CD4-positive, alpha-beta memory T cell (primary cell): ENCODE results near the gene CX3CL1. TPM values are rescaled to one million over a fixed set of nuclear protein-coding genes. Genes with fewer than 3 reads are reported as not detected.

Experiments
- CTCF ChIA-PET: fragments of 350-600 bp; sonication (Branson Sonifier 250); formaldehyde crosslinking; loops from one replicate; lab custom pipeline; 2021; ENCODE audit warnings: inconsistent platforms; ENCODE audit not compliant: partially characterized antibody; lab: Charles Lee
- POLR2A ChIA-PET: fragments of 350-600 bp; sonication (Branson Sonifier 250); formaldehyde crosslinking; loops from one replicate; lab custom pipeline; 2021; ENCODE audit not compliant: partially characterized antibody; lab: Charles Lee
- DNase-seq, 5 donors: peaks; one replicate each; pipeline versions ENCODE4 v3.0.0 to v3.0.0-alpha.2; 2020 to 2022; ENCODE audit warnings: mixed read lengths in 1 of 5
- H3K27ac ChIP-seq: one replicate; pipeline ENCODE4 v1.7.0; 2013; ENCODE audit warnings: low read depth, low read length
- H3K27me3 ChIP-seq: 2 replicates; pipeline ENCODE4 v1.7.0; 2013; ENCODE audit warnings: mild to moderate bottlenecking, low read length, moderate library complexity; ENCODE audit not compliant: insufficient read depth
- H3K36me3 ChIP-seq: 2 replicates; pipeline ENCODE4 v1.7.0; 2013; ENCODE audit warnings: mild to moderate bottlenecking, low read length, moderate library complexity; ENCODE audit not compliant: insufficient read depth
- H3K4me1 ChIP-seq: 2 replicates; pipeline ENCODE4 v1.7.0; 2013; ENCODE audit warnings: mild to moderate bottlenecking, low read length, moderate library complexity; ENCODE audit not compliant: insufficient read depth
- H3K4me3 ChIP-seq, 2 donors: one replicate each; pipeline ENCODE4 v1.7.0; 2013; ENCODE audit warnings: low read length in 2 of 2, mild to moderate bottlenecking in 1 of 2
- H3K9me3 ChIP-seq, 2 donors: one replicate each; pipeline ENCODE4 v1.7.0; 2013; ENCODE audit warnings: low read length in 2 of 2, control low read depth in 1 of 2; ENCODE audit not compliant: control insufficient read depth in 1 of 2
- H3K27ac Mint-ChIP-seq, 7 donors: one replicate each; pipeline ENCODE4 v1.8.0; 2020 to 2021; ENCODE audit warnings: mixed read lengths in 7 of 7, mild to moderate bottlenecking in 6 of 7, inconsistent platforms in 3 of 7, moderate library complexity in 3 of 7
- H3K27me3 Mint-ChIP-seq, 2 donors: one replicate each; pipeline ENCODE4 v1.8.0; 2020 to 2021; ENCODE audit warnings: mixed read lengths in 2 of 2
- H3K36me3 Mint-ChIP-seq, 2 donors: one replicate each; pipeline ENCODE4 v1.8.0; 2020 to 2021; ENCODE audit warnings: mixed read lengths in 2 of 2, inconsistent platforms in 1 of 2, mild to moderate bottlenecking in 1 of 2
- H3K4me1 Mint-ChIP-seq, 4 donors: one replicate each; pipeline ENCODE4 v1.8.0; 2020 to 2021; ENCODE audit warnings: mixed read lengths in 4 of 4, mild to moderate bottlenecking in 1 of 4
- H3K4me3 Mint-ChIP-seq, 8 donors: one replicate each; pipeline ENCODE4 v1.8.0; 2020 to 2021; ENCODE audit warnings: mixed read lengths in 8 of 8, mild to moderate bottlenecking in 7 of 8, moderate library complexity in 6 of 8, inconsistent platforms in 3 of 8
- H3K9me3 Mint-ChIP-seq, 8 donors: one replicate each; pipeline ENCODE4 v1.8.0; 2020 to 2021; ENCODE audit warnings: mixed read lengths in 8 of 8, mild to moderate bottlenecking in 5 of 8, inconsistent platforms in 3 of 8, moderate library complexity in 1 of 8
- intact Hi-C: fragments of 100-400 bp; cut with micrococcal nuclease; formaldehyde crosslinking; loops from one replicate; pipeline ENCODE4 v1.15.1; 2023
- polyA plus RNA-seq, 2 donors: library from polyadenylated mRNA; unstranded; fragments of 300-500 nt; fragmentation: Illumina TruSeq; gene quantifications; one replicate each; pipeline ENCODE4 v1.2.3, GENCODE V29; 2021
- total RNA-seq, 2 experiments: library from RNA; stranded (reverse); gene quantifications; one replicate each; pipeline ENCODE4 v1.2.3, GENCODE V29; 2021

The CX3CL1 gene
- total and polyA plus RNA-seq, 4 experiments from 2014 or later, result not detected

- no peaks in the 10 kb centered on the region for H3K4me1 ChIP-seq
- intact Hi-C loops, result no loop called here
- Mint-ChIP-seq H3K4me1 (peaks cover 0 to 6% (median 2%) of the 10 kb centered on the region in 4 donors), H3K9me3 (peaks cover 0 to 2% (median 0%) of the 10 kb centered on the region in 8 donors), H3K4me3 (no peak overlapping the region), H3K36me3 (no peaks in the 10 kb centered on the region), H3K27ac (peak overlapping the region in 2 of 7 donors; percentile 19 to 42), H3K27me3 (peaks cover 0 to 2% of the 10 kb centered on the region in 2 donors)
- H3K4me3 ChIP-seq, result no peak overlapping the region
- H3K36me3 ChIP-seq, result no peaks in the 10 kb centered on the region
- POLR2A ChIA-PET, result no interaction called here
- DNase-seq, result no peak
- H3K27ac ChIP-seq, result no peak overlapping the region
- H3K27me3 ChIP-seq, result no peaks in the 10 kb centered on the region
- no peaks in the 10 kb centered on the region for H3K9me3 ChIP-seq
- CTCF ChIA-PET, result interaction anchor here (0.7 kb wide), 1 partner anchor 12 kb away, joined by 3 read pairs; no protein-coding TSS in a partner anchor
Observed at GRCh38 chr16:57377080-57377841, 5.0 kb downstream of the CX3CL1 start.

- Histone ChIP-seq H3K4me1 (no peaks in the 10 kb centered on the region), H3K4me3 (no peak overlapping the region), H3K27me3 (no peaks in the 10 kb centered on the region), H3K27ac (no peak overlapping the region), H3K9me3 (no peaks in the 10 kb centered on the region), H3K36me3 (no peaks in the 10 kb centered on the region)
- Mint-ChIP-seq H3K4me1 (peaks cover 0 to 6% (median 2%) of the 10 kb centered on the region in 4 donors), H3K36me3 (no peaks in the 10 kb centered on the region), H3K4me3 (no peak overlapping the region), H3K27me3 (no peaks in the 10 kb centered on the region), H3K9me3 (peaks cover 0 to 2% (median 0%) of the 10 kb centered on the region in 8 donors), H3K27ac (peak overlapping the region in 1 of 7 donors; percentile 7)
- POLR2A ChIA-PET, result no interaction called here
- intact Hi-C loops, result no loop called here
- no peak for DNase-seq
- CTCF ChIA-PET, result no interaction called here
Observed at GRCh38 chr16:57379579-57379978, 7.3 kb downstream of the CX3CL1 start.

- intact Hi-C loops, result no loop called here
- Mint-ChIP-seq H3K9me3 (peaks cover 0 to 2% (median 0%) of the 10 kb centered on the region in 8 donors), H3K4me1 (peaks cover 0 to 6% (median 2%) of the 10 kb centered on the region in 4 donors), H3K27me3 (no peaks in the 10 kb centered on the region), H3K36me3 (no peaks in the 10 kb centered on the region), H3K27ac (peak overlapping the region in 1 of 7 donors; percentile 19), H3K4me3 (no peak overlapping the region)
- Histone ChIP-seq H3K4me3 (no peak overlapping the region), H3K4me1 (no peaks in the 10 kb centered on the region), H3K36me3 (no peaks in the 10 kb centered on the region), H3K27me3 (no peaks in the 10 kb centered on the region), H3K9me3 (no peaks in the 10 kb centered on the region), H3K27ac (no peak overlapping the region)
- DNase-seq, result peak in 3 of 5 donors; percentile 3 to 6 (median 6)
- POLR2A ChIA-PET, result no interaction called here
- CTCF ChIA-PET, result no interaction called here
Observed at GRCh38 chr16:57380671-57381462, 8.6 kb downstream of the CX3CL1 start.

DNA sequence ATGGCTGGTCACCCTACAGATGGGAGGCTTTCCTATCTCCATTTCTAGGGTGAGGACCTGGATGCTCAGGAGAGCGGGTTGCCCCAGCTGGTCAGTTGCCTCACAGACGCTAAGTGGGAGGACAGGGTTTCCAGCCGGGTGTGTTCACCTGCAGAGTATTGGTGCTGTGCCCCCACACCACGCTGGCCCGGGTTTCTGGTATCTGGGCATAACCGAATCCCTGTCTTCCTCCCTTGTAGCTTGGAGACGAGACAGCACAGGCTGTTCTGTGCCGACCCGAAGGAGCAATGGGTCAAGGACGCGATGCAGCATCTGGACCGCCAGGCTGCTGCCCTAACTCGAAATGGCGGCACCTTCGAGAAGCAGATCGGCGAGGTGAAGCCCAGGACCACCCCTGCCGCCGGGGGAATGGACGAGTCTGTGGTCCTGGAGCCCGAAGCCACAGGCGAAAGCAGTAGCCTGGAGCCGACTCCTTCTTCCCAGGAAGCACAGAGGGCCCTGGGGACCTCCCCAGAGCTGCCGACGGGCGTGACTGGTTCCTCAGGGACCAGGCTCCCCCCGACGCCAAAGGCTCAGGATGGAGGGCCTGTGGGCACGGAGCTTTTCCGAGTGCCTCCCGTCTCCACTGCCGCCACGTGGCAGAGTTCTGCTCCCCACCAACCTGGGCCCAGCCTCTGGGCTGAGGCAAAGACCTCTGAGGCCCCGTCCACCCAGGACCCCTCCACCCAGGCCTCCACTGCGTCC is 9.7 kb downstream of the CX3CL1 start:
- no peak overlapping the region for H3K4me3 Mint-ChIP-seq
- Histone ChIP-seq H3K4me3 (no peak overlapping the region), H3K9me3 (no peaks in the 10 kb centered on the region), H3K4me1 (no peaks in the 10 kb centered on the region), H3K27ac (no peak overlapping the region), H3K36me3 (no peaks in the 10 kb centered on the region), H3K27me3 (no peaks in the 10 kb centered on the region)
- H3K27me3 Mint-ChIP-seq, result no peaks in the 10 kb centered on the region
- H3K4me1 Mint-ChIP-seq, result peaks cover 0 to 6% (median 2%) of the 10 kb centered on the region in 4 donors
- intact Hi-C loops, result no loop called here
- ChIA-PET CTCF (no interaction called here), POLR2A (no interaction called here)
- H3K27ac Mint-ChIP-seq, result no peak overlapping the region
- peaks cover 0 to 2% (median 0%) of the 10 kb centered on the region in 8 donors for H3K9me3 Mint-ChIP-seq
- DNase-seq, result no peak
- no peaks in the 10 kb centered on the region for H3K36me3 Mint-ChIP-seq

GRCh38 chr16:57382535-57383275 is 10.4 kb downstream of the CX3CL1 start:
- Mint-ChIP-seq H3K27ac (no peak overlapping the region), H3K4me1 (peaks cover 0 to 6% (median 0%) of the 10 kb centered on the region in 4 donors), H3K36me3 (no peaks in the 10 kb centered on the region), H3K9me3 (peaks cover 0 to 2% (median 0%) of the 10 kb centered on the region in 8 donors), H3K27me3 (no peaks in the 10 kb centered on the region), H3K4me3 (no peak overlapping the region)
- no peaks in the 10 kb centered on the region for H3K27me3 ChIP-seq
- no peaks in the 10 kb centered on the region for H3K4me1 ChIP-seq
- H3K27ac ChIP-seq, result no peak overlapping the region
- POLR2A ChIA-PET, result no interaction called here
- no peaks in the 10 kb centered on the region for H3K36me3 ChIP-seq
- H3K4me3 ChIP-seq, result no peak overlapping the region
- CTCF ChIA-PET, result interaction anchor here (0.6 kb wide), 1 partner anchor 9 kb away, joined by 3 read pairs; no protein-coding TSS in a partner anchor
- H3K9me3 ChIP-seq, result no peaks in the 10 kb centered on the region
- intact Hi-C loops, result no loop called here
- DNase-seq, result no peak

- CTCF ChIA-PET, result interaction anchor here (0.6 kb wide), 1 partner anchor 8 kb away, joined by 3 read pairs; no protein-coding TSS in a partner anchor
Observed at GRCh38 chr16:57383276-57384247, 11.3 kb downstream of the CX3CL1 start.

More at GRCh38 chr16:57383276-57384247, 11.3 kb downstream of the CX3CL1 start:
- POLR2A ChIA-PET, result no interaction called here
- Histone ChIP-seq H3K27ac (no peak overlapping the region), H3K4me3 (no peak overlapping the region), H3K4me1 (no peaks in the 10 kb centered on the region), H3K36me3 (no peaks in the 10 kb centered on the region), H3K9me3 (no peaks in the 10 kb centered on the region), H3K27me3 (no peaks in the 10 kb centered on the region)
- H3K4me1 Mint-ChIP-seq, result peaks cover 0 to 6% (median 0%) of the 10 kb centered on the region in 4 donors
- H3K9me3 Mint-ChIP-seq, result no peaks in the 10 kb centered on the region
- no peak overlapping the region for H3K4me3 Mint-ChIP-seq
- no peaks in the 10 kb centered on the region for H3K36me3 Mint-ChIP-seq
- DNase-seq, result no peak
- intact Hi-C loops, result no loop called here
- no peak overlapping the region for H3K27ac Mint-ChIP-seq
- no peaks in the 10 kb centered on the region for H3K27me3 Mint-ChIP-seq
